HepG2 (cell line): Measurements from ENCODE around the gene GNB3. TPM values are rescaled to one million over a fixed set of nuclear protein-coding genes. Genes with fewer than 3 reads are reported as not detected.

ENCODE experiments used
- ATAC-seq: fragments of 200-7000 bp; cut with Tn5 transposase; 3 replicates; pipeline ENCODE4 v1.9.1; 2020; ENCODE audit warnings: mild to moderate bottlenecking, moderate library complexity
- BruUV-seq: library from RNA; stranded (reverse); fragments of 400-500 nt; replicated peaks from 2 replicates; lab custom pipeline; 2021; lab: Mats Ljungman, UMichigan
- CTCF ChIA-PET: fragments of 300-600 bp; formaldehyde crosslinking; extraction: SDS; loops from one replicate; lab custom pipeline; 2021; ENCODE audit warnings: low total read pairs, inconsistent platforms, low intra/inter-chr PET ratio; lab: Yijun Ruan, JAX
- POLR2A ChIA-PET: fragments of 350-600 bp; sonication (Branson Sonifier 250); formaldehyde crosslinking; loops from one replicate; lab custom pipeline; 2020; ENCODE audit warnings: antibody characterized with exemption, inconsistent platforms; lab: Yijun Ruan, JAX
- DNase-seq: peaks from one replicate; pipeline ENCODE4 v3.0.0-alpha.2; 2015; ENCODE audit warnings: low spot score
- FAIRE-seq: peaks from 3 replicates; lab custom pipeline; 2011; peaks lifted over from hg19 to GRCh38; lab: Jason Lieb, UNC
- H2AFZ ChIP-seq: one replicate; pipeline ENCODE4 v1.6.1; 2011; ENCODE audit warnings: low read length, inconsistent platforms
- H3K27ac ChIP-seq: fragments of 300-600 bp; 3 replicates; pipeline ENCODE4 v1.8.0; 2011; ENCODE audit warnings: mixed run types, mild to moderate bottlenecking, mixed read lengths, low read length, inconsistent platforms; ENCODE audit not compliant: insufficient read depth; ENCODE audit errors: extremely low read length
- H3K27me3 ChIP-seq, 2 experiments: fragments of 200-600 bp in 1 of 2; 2 replicates in 1 of 2; 3 replicates in 1 of 2; pipeline versions ENCODE4 v1.6.0 to v1.8.0; 2011; ENCODE audit warnings: low read length in 2 of 2, mild to moderate bottlenecking in 2 of 2, moderate library complexity in 2 of 2, inconsistent platforms in 1 of 2; ENCODE audit not compliant: insufficient read depth in 2 of 2, control insufficient read depth in 1 of 2
- H3K36me3 ChIP-seq, 2 experiments: fragments of 200-600 bp in 1 of 2; replicated peaks in 1 of 2; 2 replicates in 1 of 2; 3 replicates in 1 of 2; pipeline versions ENCODE4 v1.5.1 to v1.8.0; 2011; ENCODE audit warnings: low read length in 2 of 2, inconsistent platforms in 1 of 2; ENCODE audit not compliant: insufficient read depth in 2 of 2, control insufficient read depth in 1 of 2
- H3K4me1 ChIP-seq: 2 replicates; pipeline ENCODE4 v1.5.1; 2012; ENCODE audit warnings: low read length, inconsistent platforms; ENCODE audit not compliant: insufficient read depth
- H3K4me2 ChIP-seq: 2 replicates; pipeline ENCODE4 v1.6.0; 2011; ENCODE audit warnings: low read depth, low read length, inconsistent platforms
- H3K4me3 ChIP-seq, 3 experiments: fragments of 200-600 bp in 1 of 3; sonication (generic), shearing (Covaris generic) in 1 of 3; replicated peaks in 1 of 3; 2 replicates each; pipeline ENCODE4 v1.5.1; 2011 to 2016; ENCODE audit warnings: low read length in 3 of 3, inconsistent platforms in 2 of 3, low read depth in 2 of 3, mild to moderate bottlenecking in 2 of 3, control low read depth in 1 of 3, mixed read lengths in 1 of 3; ENCODE audit not compliant: insufficient read depth in 1 of 3
- H3K79me2 ChIP-seq: one replicate; pipeline ENCODE4 v1.6.1; 2011; ENCODE audit warnings: low read length, inconsistent platforms; ENCODE audit not compliant: insufficient read depth
- H3K9ac ChIP-seq: 2 replicates; pipeline ENCODE4 v1.6.0; 2011; ENCODE audit warnings: mild to moderate bottlenecking, low read depth, low read length, inconsistent platforms; ENCODE audit not compliant: insufficient read depth
- H3K9me3 ChIP-seq: 2 replicates; pipeline ENCODE4 v1.5.1; 2012; ENCODE audit warnings: mild to moderate bottlenecking, low read length
- H4K20me1 ChIP-seq: 2 replicates; pipeline ENCODE4 v1.6.0; 2011; ENCODE audit warnings: inconsistent platforms, mild to moderate bottlenecking, low read length, moderate library complexity; ENCODE audit not compliant: insufficient read depth
- MEIS1 ChIP-seq: sonication (generic); formaldehyde crosslinking; IDR thresholded peaks from 2 replicates; pipeline ENCODE4 v1.9.0; 2021; ENCODE audit warnings: mild to moderate bottlenecking, missing genetic modification reagents, moderate library complexity, borderline replicate concordance
- RARG ChIP-seq: sonication (generic); formaldehyde crosslinking; IDR thresholded peaks from 2 replicates; pipeline ENCODE4 v1.4.0; 2020; ENCODE audit warnings: low read depth, mild to moderate bottlenecking, missing genetic modification reagents
- RELA ChIP-seq: sonication (generic); formaldehyde crosslinking; IDR thresholded peaks from 2 replicates; pipeline ENCODE4 v1.4.0; 2020; ENCODE audit warnings: missing genetic modification reagents
- WGBS: methylation state at CpG from one replicate; pipeline ENCODE4 v1.1.6; 2017; ENCODE audit warnings: low lambda C conversion rate; 5-methylcytosine and 5-hydroxymethylcytosine counted together
- in situ Hi-C: cut with HindIII; loops from 2 replicates; pipeline ENCODE4 v1.10.0; 2017; ENCODE audit warnings: low pct_unique_long_range_greater_than_20kb; ENCODE audit not compliant: extremely low pct_ligation_motif_present
- intact Hi-C: fragments of 100-400 bp; cut with micrococcal nuclease; formaldehyde crosslinking; loops from one replicate; pipeline ENCODE4 v1.10.0; 2022; ENCODE audit not compliant: unreplicated experiment
- polyA plus RNA-seq, 8 experiments: library from polyadenylated mRNA; depleted of rRNA in 3 of 8; stranded (reverse) in 7 of 8; unstranded in 1 of 8; fragments of >200 nt; fragmentation: Illumina TruSeq in 4 of 8; extraction: Trizol in 4 of 8; gene quantifications; 2 replicates each; pipeline versions ENCODE4 v1.2.1 to v1.2.3, GENCODE V29; 2011 to 2016; ENCODE audit warnings: low read depth in 4 of 8, missing spikeins in 1 of 8, mixed read lengths in 1 of 8; ENCODE audit not compliant: insufficient read depth in 1 of 8
- total RNA-seq, 5 experiments: library from RNA; depleted of rRNA; stranded (reverse); fragments of >200 nt; fragmentation: Illumina TruSeq; extraction: Trizol; gene quantifications; 2 replicates each; pipeline ENCODE4 v1.2.3, GENCODE V29; 2016; ENCODE audit warnings: low read depth in 1 of 5
- TF ChIP-seq, protein P1 (sequence below): sonication (generic); formaldehyde crosslinking; IDR thresholded peaks from 2 replicates; pipeline ENCODE4 v1.4.0; 2020; ENCODE audit warnings: missing genetic modification reagents; ENCODE audit errors: not compliant biosample characterization
- TF ChIP-seq, protein P2 (sequence below): sonication (generic); formaldehyde crosslinking; IDR thresholded peaks from 2 replicates; pipeline ENCODE4 v1.8.0; 2022; ENCODE audit warnings: missing genetic modification reagents, mild to moderate bottlenecking, borderline replicate concordance
- TF ChIP-seq, protein P3 (sequence below), 2 experiments: sonication (generic) in 1 of 2; formaldehyde crosslinking in 1 of 2; IDR thresholded peaks; 2 replicates each; pipeline versions ENCODE4 v1.6.1 to v1.9.0; 2014 to 2022; ENCODE audit warnings: antibody characterized with exemption in 1 of 2, borderline replicate concordance in 1 of 2, inconsistent platforms in 1 of 2, low read depth in 1 of 2, missing genetic modification reagents in 1 of 2
- TF ChIP-seq, protein P4 (sequence below): sonication (generic); formaldehyde crosslinking; IDR thresholded peaks from 2 replicates; pipeline ENCODE4 v1.4.0; 2020; ENCODE audit warnings: missing genetic modification reagents, mild to moderate bottlenecking, borderline replicate concordance
- TF ChIP-seq, protein P5 (sequence below): sonication (generic); formaldehyde crosslinking; IDR thresholded peaks from 2 replicates; pipeline ENCODE4 v1.4.0; 2020; ENCODE audit warnings: mild to moderate bottlenecking, missing genetic modification reagents

GNB3 gene
- total and polyA plus RNA-seq, 2 of the 13 experiments (the other 11 are each of a cell fraction or from before 2014, with no cell fraction given), result 1.3 to 3.6 TPM

DNA sequence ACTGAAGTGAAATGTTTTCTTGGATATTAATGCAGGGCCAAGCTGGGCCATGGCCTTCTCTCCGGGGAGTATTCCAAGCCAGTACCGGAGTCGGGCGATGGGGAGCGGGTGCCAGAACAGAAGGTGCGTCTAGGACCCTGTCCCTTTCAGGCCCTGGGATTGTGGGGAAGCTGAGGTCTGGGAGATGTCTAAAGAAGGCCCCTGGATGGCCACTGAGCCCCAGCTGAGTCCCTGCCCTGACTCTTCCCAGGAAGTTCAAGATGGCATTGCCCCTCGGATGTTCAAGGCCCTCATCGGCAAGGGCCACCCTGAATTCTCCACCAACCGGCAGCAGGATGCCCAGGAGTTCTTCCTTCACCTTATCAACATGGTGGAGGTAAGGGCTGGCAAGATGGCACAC is 19.4 kb downstream of the GNB3 start (continued):
- TF ChIP-seq, protein P1, sequence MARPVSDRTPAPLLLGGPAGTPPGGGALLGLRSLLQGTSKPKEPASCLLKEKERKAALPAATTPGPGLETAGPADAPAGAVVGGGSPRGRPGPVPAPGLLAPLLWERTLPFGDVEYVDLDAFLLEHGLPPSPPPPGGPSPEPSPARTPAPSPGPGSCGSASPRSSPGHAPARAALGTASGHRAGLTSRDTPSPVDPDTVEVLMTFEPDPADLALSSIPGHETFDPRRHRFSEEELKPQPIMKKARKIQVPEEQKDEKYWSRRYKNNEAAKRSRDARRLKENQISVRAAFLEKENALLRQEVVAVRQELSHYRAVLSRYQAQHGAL (CRISPR knock-in tag), result no peak
- TF ChIP-seq, protein P2, sequence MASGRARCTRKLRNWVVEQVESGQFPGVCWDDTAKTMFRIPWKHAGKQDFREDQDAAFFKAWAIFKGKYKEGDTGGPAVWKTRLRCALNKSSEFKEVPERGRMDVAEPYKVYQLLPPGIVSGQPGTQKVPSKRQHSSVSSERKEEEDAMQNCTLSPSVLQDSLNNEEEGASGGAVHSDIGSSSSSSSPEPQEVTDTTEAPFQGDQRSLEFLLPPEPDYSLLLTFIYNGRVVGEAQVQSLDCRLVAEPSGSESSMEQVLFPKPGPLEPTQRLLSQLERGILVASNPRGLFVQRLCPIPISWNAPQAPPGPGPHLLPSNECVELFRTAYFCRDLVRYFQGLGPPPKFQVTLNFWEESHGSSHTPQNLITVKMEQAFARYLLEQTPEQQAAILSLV (CRISPR knock-in tag), result no peak
- no peak for TF ChIP-seq RELA (CRISPR knock-in tag)

DNA sequence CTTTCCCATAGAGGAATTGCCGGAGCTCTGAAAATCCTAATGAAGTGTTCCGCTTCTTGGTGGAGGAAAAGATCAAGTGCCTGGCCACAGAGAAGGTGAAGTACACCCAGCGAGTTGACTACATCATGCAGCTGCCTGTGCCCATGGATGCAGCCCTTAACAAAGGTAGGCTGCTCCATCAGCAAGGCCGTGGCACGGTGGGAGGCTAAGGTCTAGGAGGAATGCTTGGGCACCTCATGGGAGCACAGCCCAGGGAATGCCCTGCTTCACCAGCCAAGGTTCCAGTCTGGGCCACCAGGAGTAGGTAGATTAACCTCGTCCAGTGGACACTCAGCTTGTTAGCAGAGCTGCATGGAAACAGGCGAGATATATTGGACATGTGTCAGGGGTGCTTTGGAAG is 20.2 kb downstream of the GNB3 start:
- H3K79me2 ChIP-seq, result no peaks in the 10 kb centered on the region
- DNase-seq (no peak), ATAC-seq (no peak), FAIRE-seq (no peak)
- H2AFZ ChIP-seq, result no peak overlapping the region
- ChIA-PET POLR2A (interaction anchor here (1.3 kb wide), 1 partner anchor 9 kb away, joined by 3 read pairs; the partner anchor contains the start of gene USP5), CTCF (no interaction called here)
- WGBS, result 99% methylated on average over 7 of the region's 7 CpGs
- H3K9ac ChIP-seq, result no peak overlapping the region
- peaks cover 44 to 82% of the 10 kb centered on the region in 2 experiments for H3K36me3 ChIP-seq
- no TSS peak for BruUV-seq
- H4K20me1 ChIP-seq, result no peaks in the 10 kb centered on the region
- intact Hi-C loops, result no loop called here
- in situ Hi-C loops, result no loop called here
- no peaks in the 10 kb centered on the region for H3K9me3 ChIP-seq
- H3K4me2 ChIP-seq, result no peak overlapping the region
- no peak overlapping the region for H3K4me3 ChIP-seq
- no peak overlapping the region for H3K27ac ChIP-seq
- no peaks in the 10 kb centered on the region for H3K4me1 ChIP-seq
- H3K27me3 ChIP-seq, result no peaks in the 10 kb centered on the region
- TF ChIP-seq, protein P3, sequence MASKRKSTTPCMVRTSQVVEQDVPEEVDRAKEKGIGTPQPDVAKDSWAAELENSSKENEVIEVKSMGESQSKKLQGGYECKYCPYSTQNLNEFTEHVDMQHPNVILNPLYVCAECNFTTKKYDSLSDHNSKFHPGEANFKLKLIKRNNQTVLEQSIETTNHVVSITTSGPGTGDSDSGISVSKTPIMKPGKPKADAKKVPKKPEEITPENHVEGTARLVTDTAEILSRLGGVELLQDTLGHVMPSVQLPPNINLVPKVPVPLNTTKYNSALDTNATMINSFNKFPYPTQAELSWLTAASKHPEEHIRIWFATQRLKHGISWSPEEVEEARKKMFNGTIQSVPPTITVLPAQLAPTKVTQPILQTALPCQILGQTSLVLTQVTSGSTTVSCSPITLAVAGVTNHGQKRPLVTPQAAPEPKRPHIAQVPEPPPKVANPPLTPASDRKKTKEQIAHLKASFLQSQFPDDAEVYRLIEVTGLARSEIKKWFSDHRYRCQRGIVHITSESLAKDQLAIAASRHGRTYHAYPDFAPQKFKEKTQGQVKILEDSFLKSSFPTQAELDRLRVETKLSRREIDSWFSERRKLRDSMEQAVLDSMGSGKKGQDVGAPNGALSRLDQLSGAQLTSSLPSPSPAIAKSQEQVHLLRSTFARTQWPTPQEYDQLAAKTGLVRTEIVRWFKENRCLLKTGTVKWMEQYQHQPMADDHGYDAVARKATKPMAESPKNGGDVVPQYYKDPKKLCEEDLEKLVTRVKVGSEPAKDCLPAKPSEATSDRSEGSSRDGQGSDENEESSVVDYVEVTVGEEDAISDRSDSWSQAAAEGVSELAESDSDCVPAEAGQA (IDR thresholded peaks at IDR 0.05; ENCODE audit: low read depth), result no peak
- TF ChIP-seq, protein P3 (CRISPR knock-in tag; IDR thresholded peaks at IDR 0.05; ENCODE audit: borderline replicate concordance), result no peak
- TF ChIP-seq, protein P4, sequence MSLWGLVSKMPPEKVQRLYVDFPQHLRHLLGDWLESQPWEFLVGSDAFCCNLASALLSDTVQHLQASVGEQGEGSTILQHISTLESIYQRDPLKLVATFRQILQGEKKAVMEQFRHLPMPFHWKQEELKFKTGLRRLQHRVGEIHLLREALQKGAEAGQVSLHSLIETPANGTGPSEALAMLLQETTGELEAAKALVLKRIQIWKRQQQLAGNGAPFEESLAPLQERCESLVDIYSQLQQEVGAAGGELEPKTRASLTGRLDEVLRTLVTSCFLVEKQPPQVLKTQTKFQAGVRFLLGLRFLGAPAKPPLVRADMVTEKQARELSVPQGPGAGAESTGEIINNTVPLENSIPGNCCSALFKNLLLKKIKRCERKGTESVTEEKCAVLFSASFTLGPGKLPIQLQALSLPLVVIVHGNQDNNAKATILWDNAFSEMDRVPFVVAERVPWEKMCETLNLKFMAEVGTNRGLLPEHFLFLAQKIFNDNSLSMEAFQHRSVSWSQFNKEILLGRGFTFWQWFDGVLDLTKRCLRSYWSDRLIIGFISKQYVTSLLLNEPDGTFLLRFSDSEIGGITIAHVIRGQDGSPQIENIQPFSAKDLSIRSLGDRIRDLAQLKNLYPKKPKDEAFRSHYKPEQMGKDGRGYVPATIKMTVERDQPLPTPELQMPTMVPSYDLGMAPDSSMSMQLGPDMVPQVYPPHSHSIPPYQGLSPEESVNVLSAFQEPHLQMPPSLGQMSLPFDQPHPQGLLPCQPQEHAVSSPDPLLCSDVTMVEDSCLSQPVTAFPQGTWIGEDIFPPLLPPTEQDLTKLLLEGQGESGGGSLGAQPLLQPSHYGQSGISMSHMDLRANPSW (CRISPR knock-in tag), result no peak
- TF ChIP-seq, protein P5, sequence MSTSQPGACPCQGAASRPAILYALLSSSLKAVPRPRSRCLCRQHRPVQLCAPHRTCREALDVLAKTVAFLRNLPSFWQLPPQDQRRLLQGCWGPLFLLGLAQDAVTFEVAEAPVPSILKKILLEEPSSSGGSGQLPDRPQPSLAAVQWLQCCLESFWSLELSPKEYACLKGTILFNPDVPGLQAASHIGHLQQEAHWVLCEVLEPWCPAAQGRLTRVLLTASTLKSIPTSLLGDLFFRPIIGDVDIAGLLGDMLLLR, result no peak
- TF ChIP-seq RARG (CRISPR knock-in tag) (no peak), MEIS1 (no peak)
